GM12878 (cell line): ENCODE measurements around the gene ARHGAP32. TPM values are rescaled to one million over a fixed set of nuclear protein-coding genes. Genes with fewer than 3 reads are reported as not detected.

Experiments used
- ATAC-seq: fragments of 200-7000 bp; cut with Tn5 transposase; 3 replicates; pipeline ENCODE4 v1.9.1; 2020; ENCODE audit warnings: mild to moderate bottlenecking, moderate library complexity
- BruUV-seq: library from RNA; stranded (reverse); fragments of 400-500 nt; replicated peaks from 2 replicates; lab custom pipeline; 2021; lab: Mats Ljungman, UMichigan
- CTCF ChIA-PET: fragments of 300-600 bp; sonication (Branson Sonifier 250); formaldehyde crosslinking; extraction: SDS; loops from one replicate; lab custom pipeline; 2021; ENCODE audit warnings: inconsistent platforms; lab: Yijun Ruan, JAX
- POLR2A ChIA-PET: fragments of 350-600 bp; formaldehyde crosslinking; extraction: SDS; loops from one replicate; lab custom pipeline; 2021; ENCODE audit warnings: inconsistent platforms; lab: Charles Lee
- RAD21 ChIA-PET: fragments of 300-600 bp; sonication (Branson Sonifier 250); formaldehyde crosslinking; loops from one replicate; lab custom pipeline; 2023; ENCODE audit warnings: antibody characterized with exemption; ENCODE audit not compliant: unreplicated experiment; lab: Charles Lee
- SMC1A ChIA-PET: fragments of 300-600 bp; sonication (Branson Sonifier 250); formaldehyde crosslinking; loops from one replicate; lab custom pipeline; 2023; ENCODE audit not compliant: unreplicated experiment, uncharacterized antibody; lab: Charles Lee
- DNase-seq: peaks from one replicate; pipeline ENCODE4 v3.0.0-alpha.2; 2011; ENCODE audit warnings: low read depth, low spot score
- FAIRE-seq: peaks from 3 replicates; lab custom pipeline; 2011; peaks lifted over from hg19 to GRCh38; lab: Jason Lieb, UNC
- H2AFZ ChIP-seq: 2 replicates; pipeline ENCODE4 v1.6.0; 2011; ENCODE audit warnings: low read depth, low read length, control low read depth; ENCODE audit not compliant: control insufficient read depth
- H3K27ac ChIP-seq: 2 replicates; pipeline ENCODE4 v1.5.1; 2011; ENCODE audit warnings: control low read depth; ENCODE audit not compliant: control insufficient read depth, insufficient read depth
- H3K27me3 ChIP-seq, 2 experiments: replicated peaks in 1 of 2; 2 replicates each; pipeline versions ENCODE4 v1.6.0 to v1.6.1; 2011; ENCODE audit warnings: low read length in 1 of 2; ENCODE audit not compliant: control insufficient read depth in 2 of 2, insufficient read depth in 2 of 2
- H3K36me3 ChIP-seq, 2 experiments: 2 replicates each; pipeline ENCODE4 v1.5.1; 2011; ENCODE audit warnings: low read length in 1 of 2; ENCODE audit not compliant: control insufficient read depth in 2 of 2, insufficient read depth in 2 of 2
- H3K4me1 ChIP-seq: 2 replicates; pipeline ENCODE4 v1.6.1; 2011; ENCODE audit warnings: mild to moderate bottlenecking, low read length, moderate library complexity, mixed read lengths; ENCODE audit not compliant: control insufficient read depth, insufficient read depth
- H3K4me2 ChIP-seq: 2 replicates; pipeline ENCODE4 v1.6.0; 2011; ENCODE audit warnings: control low read depth; ENCODE audit not compliant: control insufficient read depth, insufficient read depth
- H3K4me3 ChIP-seq: fragments of 200-600 bp; sonication (generic); 2 replicates; pipeline ENCODE4 v1.5.1; 2016
- H3K79me2 ChIP-seq: 2 replicates; pipeline ENCODE4 v1.6.0; 2011; ENCODE audit warnings: low read length; ENCODE audit not compliant: control insufficient read depth, insufficient read depth
- H3K9ac ChIP-seq: 2 replicates; pipeline ENCODE4 v1.8.0; 2011; ENCODE audit warnings: low read length, control low read depth, mixed read lengths; ENCODE audit not compliant: control insufficient read depth, insufficient read depth
- H3K9me3 ChIP-seq: replicated peaks from 3 replicates; pipeline ENCODE4 v1.5.1; 2011; ENCODE audit warnings: mild to moderate bottlenecking, low read length; ENCODE audit not compliant: control insufficient read depth, insufficient read depth
- H4K20me1 ChIP-seq: 2 replicates; pipeline ENCODE4 v1.6.0; 2011; ENCODE audit not compliant: control insufficient read depth, insufficient read depth
- BACH1 ChIP-seq: fragments of 450-650 bp; IDR thresholded peaks from 2 replicates; pipeline ENCODE4 v1.6.1; 2017; ENCODE audit warnings: mild to moderate bottlenecking, borderline replicate concordance
- BHLHE40 ChIP-seq, 2 experiments: fragments of 450-650 bp in 1 of 2; IDR thresholded peaks; 2 replicates each; pipeline ENCODE4 v1.6.1; 2011 to 2017; ENCODE audit warnings: low read depth in 2 of 2, borderline replicate concordance in 1 of 2, improper control_type of control experiment in 1 of 2, low read length in 1 of 2, mild to moderate bottlenecking in 1 of 2
- EZH2 ChIP-seq: IDR thresholded peaks from 2 replicates; pipeline ENCODE4 v1.6.1; 2012; ENCODE audit warnings: low read depth, mild to moderate bottlenecking, control low read depth, inconsistent platforms, low read length, borderline replicate concordance; ENCODE audit not compliant: control insufficient read depth
- GABPA ChIP-seq: IDR thresholded peaks from 2 replicates; pipeline ENCODE4 v1.6.1; 2014; ENCODE audit warnings: antibody characterized with exemption, low read depth, mild to moderate bottlenecking, inconsistent platforms
- PRDM15 ChIP-seq: fragments of 450-650 bp; formaldehyde crosslinking; IDR thresholded peaks from 2 replicates; pipeline ENCODE4 v1.4.0; 2020; ENCODE audit warnings: mild to moderate bottlenecking, moderate library complexity
- RAD21 ChIP-seq: IDR thresholded peaks from 2 replicates; pipeline ENCODE4 v1.6.1; 2011; ENCODE audit warnings: mild to moderate bottlenecking, low read depth, low read length, moderate library complexity; ENCODE audit not compliant: insufficient read depth
- REST ChIP-seq: IDR thresholded peaks from 2 replicates; pipeline ENCODE4 v1.6.1; 2012; ENCODE audit warnings: mild to moderate bottlenecking, low read depth, low read length
- SIX5 ChIP-seq: IDR thresholded peaks from 2 replicates; pipeline ENCODE4 v1.6.1; 2011; ENCODE audit warnings: mild to moderate bottlenecking, low read depth, low read length, moderate library complexity; ENCODE audit not compliant: severe bottlenecking
- SRF ChIP-seq, 2 experiments: IDR thresholded peaks; 2 replicates each; pipeline ENCODE4 v1.6.1; 2011; ENCODE audit warnings: low read depth in 2 of 2, low read length in 2 of 2, mild to moderate bottlenecking in 1 of 2, moderate library complexity in 1 of 2
- WGBS: methylation state at CpG from one replicate; pipeline ENCODE4 v1.1.6; 2016; ENCODE audit warnings: low lambda C conversion rate; ENCODE audit not compliant: insufficient replicate concordance, insufficient coverage; ENCODE audit errors: missing lambda C conversion rate; 5-methylcytosine and 5-hydroxymethylcytosine counted together
- in situ Hi-C: fragments of 300-500 bp; cut with MboI; formaldehyde crosslinking; loops from 9 replicates; pipeline ENCODE4 v1.14.3; 2018; ENCODE audit warnings: mixed read lengths
- intact Hi-C: fragments of 100-400 bp; cut with micrococcal nuclease; formaldehyde crosslinking; loops from one replicate; pipeline ENCODE4 v1.14.2; 2022; ENCODE audit not compliant: unreplicated experiment
- polyA plus RNA-seq, 11 experiments: library from polyadenylated mRNA; depleted of rRNA in 4 of 11; unstranded in 6 of 11; stranded (reverse) in 5 of 11; fragments of >200 nt; fragmentation: Nextera tagmentation in 4 of 11; fragmentation: Illumina TruSeq in 1 of 11; extraction: Ambion mirVana in 4 of 11; extraction: Trizol in 1 of 11; gene quantifications; 1 replicate in 1 of 11; 2 replicates in 10 of 11; pipeline versions ENCODE4 v1.2.1 to v1.2.3, GENCODE V29; 2011 to 2016; ENCODE audit warnings: inconsistent platforms in 2 of 11, missing spikeins in 2 of 11, low read depth in 1 of 11
- total RNA-seq, 4 experiments: library from RNA; depleted of rRNA in 3 of 4; stranded (reverse); fragments of >200 nt in 3 of 4; fragmentation: Illumina TruSeq in 1 of 4; extraction: Trizol in 1 of 4; gene quantifications; 2 replicates each; pipeline versions ENCODE4 v1.2.1 to v1.2.3, GENCODE V29; 2013 to 2021

ARHGAP32 gene
- total and polyA plus RNA-seq, 10 of the 15 experiments (the other 5 are each of a cell fraction or from before 2014, with no cell fraction given): under 0.01 to 0.46 (median 0.12) TPM; not detected in 1

- intact Hi-C loops: loop anchor here (2.0 kb wide), 1 partner anchor 101 kb away; no protein-coding TSS in a partner anchor
These were observed 37.9 kb upstream of the ARHGAP32 start for GRCh38 chr11:129230006-129230405.

GRCh38 chr11:129226207-129226798 is 34.2 kb upstream of the ARHGAP32 start:
- WGBS: 44% methylated on average over 2 of the region's 2 CpGs
- intact Hi-C loops (no loop called here), in situ Hi-C loops (no loop called here)
- no peak for FAIRE-seq
- no peak for ATAC-seq
- BruUV-seq: no TSS peak
- no peak for DNase-seq
- Histone ChIP-seq H3K4me3 (no peak overlapping the region), H3K9me3 (no peaks in the 10 kb centered on the region; the same call in 1 of the 3 replicates), H2AFZ (no peak overlapping the region), H3K36me3 (no peaks in the 10 kb centered on the region), H3K4me2 (no peak overlapping the region), H3K79me2 (no peaks in the 10 kb centered on the region), H3K9ac (no peak overlapping the region), H3K4me1 (no peaks in the 10 kb centered on the region), H4K20me1 (no peaks in the 10 kb centered on the region), H3K27me3 (no peaks in the 10 kb centered on the region), H3K27ac (no peak overlapping the region)
- POLR2A ChIA-PET: no interaction called here
- CTCF ChIA-PET: no interaction called here
- SMC1A ChIA-PET: no interaction called here
- RAD21 ChIA-PET: no interaction called here
- TF ChIP-seq REST (no peak), SIX5 (no peak), BHLHE40 (IDR thresholded peaks at IDR 0.05; ENCODE audit: borderline replicate concordance in 1 of 2, low read depth in 2 of 2, low read length in 1 of 2) (no peak), SRF (IDR thresholded peaks at IDR 0.05; ENCODE audit: low read depth in 2 of 2, low read length in 2 of 2) (no peak), EZH2 (no peak), PRDM15 (no peak)

More at GRCh38 chr11:129230006-129230405, 37.9 kb upstream of the ARHGAP32 start:
- DNase-seq: no peak
- ChIA-PET POLR2A (no interaction called here), CTCF (interaction anchor here (3.0 kb wide), 1 partner anchor 102 kb away, joined by 12 read pairs; no protein-coding TSS in a partner anchor), RAD21 (interaction anchor here (0.7 to 1.8 kb wide), 2 partner anchors 102 to 274 kb away, joined by 3 to 7 read pairs; no protein-coding TSS in a partner anchor), SMC1A (interaction anchor here (1.9 kb wide), 1 partner anchor 102 kb away, joined by 6 read pairs; no protein-coding TSS in a partner anchor)
- Histone ChIP-seq H4K20me1 (no peaks in the 10 kb centered on the region), H3K4me3 (no peak overlapping the region), H2AFZ (no peak overlapping the region), H3K27me3 (no peaks in the 10 kb centered on the region), H3K9ac (no peak overlapping the region), H3K4me1 (no peaks in the 10 kb centered on the region), H3K4me2 (no peak overlapping the region), H3K27ac (no peak overlapping the region), H3K36me3 (no peaks in the 10 kb centered on the region), H3K79me2 (no peaks in the 10 kb centered on the region), H3K9me3 (no peaks in the 10 kb centered on the region; the same call in 1 of the 3 replicates)
- in situ Hi-C loops: no loop called here
- no peak for ATAC-seq
- no peak for TF ChIP-seq GABPA
- TF ChIP-seq RAD21: 0 out of 2 replicates have a peak, but pooled peaks have one; percentile 16
- no peak for TF ChIP-seq BACH1
- no TSS peak for BruUV-seq
- no peak for FAIRE-seq
- 52% methylated on average over 6 of the region's 6 CpGs for WGBS
